K562 (cell line): Measurements from ENCODE around the gene ARHGEF4. TPM values are rescaled to one million over a fixed set of nuclear protein-coding genes. Genes with fewer than 3 reads are reported as not detected.

Source experiments
- ATAC-seq: fragments of 200-7000 bp; cut with Tn5 transposase; 3 replicates; pipeline ENCODE4 v1.9.1; 2020; ENCODE audit warnings: moderate library complexity
- BruUV-seq: library from RNA; stranded (reverse); fragments of 400-500 nt; replicated peaks from 2 replicates; lab custom pipeline; 2021; lab: Mats Ljungman, UMichigan
- CTCF ChIA-PET: fragments of 300-600 bp; formaldehyde crosslinking; extraction: SDS; loops from one replicate; lab custom pipeline; 2021; ENCODE audit warnings: low intra/inter-chr PET ratio; lab: Yijun Ruan, JAX
- POLR2A ChIA-PET: fragments of 300-600, 350-650 bp; sonication (Branson Sonifier 250); formaldehyde crosslinking; extraction: SDS; loops from one replicate; lab custom pipeline; 2021; ENCODE audit warnings: antibody characterized with exemption, inconsistent platforms; lab: Yijun Ruan, JAX
- DNase-seq, 4 experiments: peaks; one replicate each; pipeline versions ENCODE4 v3.0.0 to v3.0.0-alpha.2; 2011 to 2018; ENCODE audit warnings: low spot score in 3 of 4, mixed read lengths in 3 of 4; ENCODE audit errors: extremely low read depth in 1 of 4
- FAIRE-seq: peaks from 2 replicates; lab custom pipeline; 2011; peaks lifted over from hg19 to GRCh38; lab: Jason Lieb, UNC
- H2AFZ ChIP-seq: 2 replicates; pipeline ENCODE4 v1.6.0; 2011; ENCODE audit warnings: low read depth, low read length, control low read depth, inconsistent platforms
- H3K27ac ChIP-seq: fragments of 200-600 bp; 3 replicates; pipeline ENCODE4 v1.8.0; 2011; ENCODE audit warnings: low read depth, mild to moderate bottlenecking, control low read depth, inconsistent platforms, low read length, moderate library complexity, mixed read lengths; ENCODE audit errors: extremely low read depth
- H3K27me3 ChIP-seq, 2 experiments: fragments of 300-600 bp in 1 of 2; 2 replicates in 1 of 2; 3 replicates in 1 of 2; pipeline versions ENCODE4 v1.6.0 to v1.8.0; 2011; ENCODE audit warnings: inconsistent platforms in 2 of 2, low read length in 2 of 2, mild to moderate bottlenecking in 1 of 2, mixed read lengths in 1 of 2, moderate library complexity in 1 of 2; ENCODE audit not compliant: control insufficient read depth in 2 of 2, insufficient read depth in 2 of 2
- H3K36me3 ChIP-seq: fragments of 300-600 bp; 3 replicates; pipeline ENCODE4 v1.8.0; 2011; ENCODE audit warnings: mild to moderate bottlenecking, low read length, inconsistent platforms; ENCODE audit not compliant: control insufficient read depth, insufficient read depth
- H3K4me1 ChIP-seq, 2 experiments: fragments of 200-600 bp in 1 of 2; replicated peaks in 1 of 2; 2 replicates in 1 of 2; 3 replicates in 1 of 2; pipeline versions ENCODE4 v1.5.1 to v1.8.0; 2011; ENCODE audit warnings: inconsistent platforms in 2 of 2, low read length in 2 of 2, mild to moderate bottlenecking in 1 of 2, mixed read lengths in 1 of 2, moderate library complexity in 1 of 2; ENCODE audit not compliant: control insufficient read depth in 2 of 2, insufficient read depth in 2 of 2
- H3K4me2 ChIP-seq: 2 replicates; pipeline ENCODE4 v1.6.1; 2011; ENCODE audit warnings: low read length, control low read depth, inconsistent platforms, mixed read lengths; ENCODE audit not compliant: insufficient read depth
- H3K4me3 ChIP-seq: fragments of 200-600 bp; sonication (generic), shearing (Covaris generic); 2 replicates; pipeline ENCODE4 v1.5.1; 2016; ENCODE audit warnings: control low read depth, inconsistent platforms
- H3K79me2 ChIP-seq: fragments of 200-600 bp; 3 replicates; pipeline ENCODE4 v1.8.0; 2011; ENCODE audit warnings: low read length, inconsistent platforms; ENCODE audit not compliant: control insufficient read depth, insufficient read depth
- H3K9ac ChIP-seq, 2 experiments: 2 replicates each; pipeline versions ENCODE4 v1.6.0 to v1.6.1; 2011; ENCODE audit warnings: low read depth in 2 of 2, low read length in 2 of 2, control low read depth in 1 of 2, inconsistent platforms in 1 of 2, mild to moderate bottlenecking in 1 of 2, mixed read lengths in 1 of 2; ENCODE audit not compliant: insufficient read depth in 1 of 2
- H3K9me1 ChIP-seq: one replicate; pipeline ENCODE4 v1.6.0; 2011; ENCODE audit warnings: inconsistent platforms, mild to moderate bottlenecking, low read length, moderate library complexity; ENCODE audit not compliant: control insufficient read depth, insufficient read depth
- H3K9me3 ChIP-seq: replicated peaks from 2 replicates; pipeline ENCODE4 v1.5.1; 2011; ENCODE audit warnings: low read depth, low read length, inconsistent platforms; ENCODE audit not compliant: control insufficient read depth, insufficient read depth
- H4K20me1 ChIP-seq: replicated peaks from 2 replicates; pipeline ENCODE4 v1.6.1; 2011; ENCODE audit warnings: low read length, inconsistent platforms, mixed read lengths; ENCODE audit not compliant: control insufficient read depth, insufficient read depth
- E2F6 ChIP-seq, 2 experiments: IDR thresholded peaks; 2 replicates each; pipeline ENCODE4 v1.6.1; 2011; ENCODE audit warnings: borderline replicate concordance in 1 of 2, control low read depth in 1 of 2, low read depth in 1 of 2, low read length in 1 of 2, mild to moderate bottlenecking in 1 of 2, mixed read lengths in 1 of 2, moderate library complexity in 1 of 2; ENCODE audit not compliant: insufficient read depth in 1 of 2, insufficient read length in 1 of 2, poor library complexity in 1 of 2, severe bottlenecking in 1 of 2; ENCODE audit errors: extremely low read depth in 1 of 2
- SMAD3 ChIP-seq: fragments of 450-650 bp; formaldehyde crosslinking; conservative IDR thresholded peaks from 2 replicates; pipeline ENCODE4 v1.4.0; 2020; ENCODE audit warnings: mild to moderate bottlenecking
- WGBS: fragments of 100-300 bp; shearing (Covaris generic); methylation state at CpG from one replicate; pipeline ENCODE4 v1.1.6; 2016; ENCODE audit warnings: low coverage, mixed read lengths; ENCODE audit not compliant: insufficient coverage; ENCODE audit errors: missing lambda C conversion rate; 5-methylcytosine and 5-hydroxymethylcytosine counted together
- in situ Hi-C: fragments of 300-500 bp; cut with MboI; formaldehyde crosslinking; loops from 4 replicates; pipeline ENCODE4 v1.15.0; 2018; ENCODE audit warnings: inconsistent platforms, mixed read lengths
- intact Hi-C: fragments of 100-400 bp; cut with micrococcal nuclease; formaldehyde crosslinking; loops from 2 replicates; pipeline ENCODE4 v1.14.2; 2022
- polyA plus RNA-seq, 8 experiments: library from polyadenylated mRNA; depleted of rRNA in 4 of 8; stranded (reverse) in 5 of 8; unstranded in 3 of 8; fragments of >200 nt; fragmentation: Nextera tagmentation in 2 of 8; fragmentation: Illumina TruSeq in 1 of 8; extraction: Ambion mirVana in 2 of 8; extraction: Trizol in 1 of 8; gene quantifications; 2 replicates each; pipeline versions ENCODE4 v1.2.1 to v1.2.3, GENCODE V29; 2011 to 2014; ENCODE audit warnings: inconsistent platforms in 1 of 8, missing spikeins in 1 of 8
- total RNA-seq, 7 experiments: library from RNA; depleted of rRNA in 6 of 7; stranded (reverse); fragments of >200 nt in 6 of 7; fragmentation: Illumina TruSeq in 2 of 7; extraction: Trizol in 2 of 7; gene quantifications; 2 replicates each; pipeline versions ENCODE4 v1.2.1 to v1.2.3, GENCODE V29; 2011 to 2021; ENCODE audit warnings: low replicate concordance in 1 of 7

Gene ARHGEF4
- total and polyA plus RNA-seq, 9 of the 15 experiments (the other 6 are each of a cell fraction or from before 2014, with no cell fraction given) = not detected

- no peak overlapping the region for H2AFZ ChIP-seq
- DNase-seq = no peak
- TF ChIP-seq E2F6 (IDR thresholded peaks at IDR 0.05; ENCODE audit: borderline replicate concordance in 1 of 2, extremely low read depth in 1 of 2, insufficient read depth in 1 of 2, insufficient read length in 1 of 2, low read depth in 1 of 2, low read length in 1 of 2, poor library complexity in 1 of 2, severe bottlenecking in 1 of 2) (peak in 1 of 2 experiments; percentile 22), SMAD3 (CRISPR knock-in tag) (no peak)
- TF ChIP-seq, all 486 proteins: peak for 1
- intact Hi-C loops = loop anchor here (10.0 kb wide), 1 partner anchor 1441 kb away; no protein-coding TSS in a partner anchor
- Histone ChIP-seq H3K9me3 (no peaks in the 10 kb centered on the region), H3K9ac (no peak overlapping the region; a peak in 1 of 4 replicates), H3K4me2 (no peak overlapping the region), H3K27ac (no peak overlapping the region), H4K20me1 (peaks cover 8% of the 10 kb centered on the region; the same call in 1 of the 2 replicates), H3K4me3 (no peak overlapping the region), H3K9me1 (no peaks in the 10 kb centered on the region), H3K79me2 (no peaks in the 10 kb centered on the region), H3K27me3 (peaks cover 3 to 44% of the 10 kb centered on the region in 2 experiments; a peak in 4 of 5 replicates), H3K4me1 (peaks cover 2 to 14% of the 10 kb centered on the region in 2 experiments; a peak in 4 of 5 replicates), H3K36me3 (no peaks in the 10 kb centered on the region)
- ChIA-PET CTCF (no interaction called here), POLR2A (interaction anchor here (0.7 kb wide), 1 partner anchor 76 kb away, joined by 5 read pairs; no protein-coding TSS in a partner anchor)
- FAIRE-seq (no peak), ATAC-seq (no peak)
- BruUV-seq = no TSS peak
- in situ Hi-C loops = no loop called here
- WGBS = 2% methylated on average over 6 of the region's 6 CpGs
Observed at GRCh38 chr2:131036269-131036668, 199.6 kb downstream of the ARHGEF4 start.
